Activated CD4-positive, alpha-beta T cell treated with anti-CD3 and anti-CD28 coated beads, Interleukin-2, amount 50 U/mL, for 4 hours (primary cell): ENCODE results near the gene UBAC2.
A peak's percentile ranks its signal among the peaks of the same experiment; 100 is the strongest.
"Not testable (repeated sequence)": the region's sequence is repeated elsewhere in the genome, so short reads cannot be mapped to it uniquely, and the experiment has no call there.

ENCODE experiments used
- DNase-seq, 2 experiments: peaks; one replicate each; pipeline ENCODE4 v3.0.0-alpha.2; 2020

The UBAC2 gene

DNA sequence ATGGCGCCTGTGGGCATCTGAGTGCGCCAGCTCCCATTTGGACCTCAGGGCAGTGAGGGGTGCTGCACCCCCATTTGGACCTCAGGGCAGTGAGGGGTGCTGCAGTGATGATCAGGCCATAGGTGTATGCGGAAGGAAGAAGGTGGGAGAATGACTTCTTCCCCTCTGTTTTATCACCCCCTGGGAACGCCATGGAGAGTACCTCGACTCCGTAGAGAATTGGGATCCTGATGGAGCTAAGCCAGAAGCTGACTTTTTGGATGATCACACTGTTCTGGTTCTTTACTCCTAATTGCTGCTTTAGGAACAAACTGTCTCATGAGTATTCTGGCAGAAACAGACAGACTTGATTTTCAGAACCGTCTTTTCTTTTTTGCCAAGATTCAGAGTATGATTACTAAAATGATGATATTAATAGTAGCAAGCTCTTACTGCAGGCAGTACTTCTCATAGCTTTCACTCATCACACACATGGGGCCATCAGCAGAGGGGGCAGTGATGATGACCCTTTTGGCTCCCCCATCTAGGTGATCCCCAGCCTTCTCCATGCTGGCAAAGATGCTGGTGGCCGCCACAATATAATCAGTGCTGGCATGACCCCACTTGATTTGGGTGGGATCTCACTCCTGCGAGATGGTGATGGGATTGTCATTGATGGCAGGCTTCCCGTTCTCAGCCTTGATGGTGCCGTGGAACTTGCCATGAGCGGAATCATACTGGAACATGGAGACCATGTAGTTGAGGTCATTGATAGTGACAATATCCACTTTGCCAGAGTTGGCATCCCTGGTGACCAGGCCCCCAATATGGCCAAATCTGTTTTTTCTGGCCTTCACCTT lies 10.3 kb upstream of the UBAC2 start:
- DNase-seq: no peak

DNA sequence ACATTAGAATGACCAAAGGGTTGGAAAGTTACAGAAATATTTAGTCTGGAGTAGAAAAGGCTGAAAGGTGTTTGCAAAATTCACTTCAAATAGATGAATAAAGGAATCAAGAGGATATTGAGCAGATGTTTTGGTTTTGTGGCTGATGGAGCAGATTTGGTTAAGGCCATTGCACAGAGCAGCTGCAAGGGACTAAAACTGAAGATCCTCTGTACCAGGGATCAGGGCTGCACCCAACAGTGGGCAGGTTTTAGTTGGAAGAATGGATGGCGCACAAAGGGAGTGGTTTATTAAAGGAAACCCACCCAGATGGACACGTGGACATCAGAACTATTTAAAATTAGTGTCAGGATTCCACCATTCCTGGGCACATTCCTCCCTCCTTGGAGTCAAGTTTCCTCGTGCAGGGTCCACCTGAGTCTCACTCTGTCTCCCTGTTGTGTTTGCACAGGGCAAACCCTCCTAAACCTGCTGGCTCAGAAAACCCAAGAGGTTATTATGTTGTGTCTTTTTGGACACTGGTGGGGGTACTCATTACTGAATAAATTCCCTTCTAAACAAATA lies 9.2 kb upstream of the UBAC2 start:
- no peak for DNase-seq

DNA sequence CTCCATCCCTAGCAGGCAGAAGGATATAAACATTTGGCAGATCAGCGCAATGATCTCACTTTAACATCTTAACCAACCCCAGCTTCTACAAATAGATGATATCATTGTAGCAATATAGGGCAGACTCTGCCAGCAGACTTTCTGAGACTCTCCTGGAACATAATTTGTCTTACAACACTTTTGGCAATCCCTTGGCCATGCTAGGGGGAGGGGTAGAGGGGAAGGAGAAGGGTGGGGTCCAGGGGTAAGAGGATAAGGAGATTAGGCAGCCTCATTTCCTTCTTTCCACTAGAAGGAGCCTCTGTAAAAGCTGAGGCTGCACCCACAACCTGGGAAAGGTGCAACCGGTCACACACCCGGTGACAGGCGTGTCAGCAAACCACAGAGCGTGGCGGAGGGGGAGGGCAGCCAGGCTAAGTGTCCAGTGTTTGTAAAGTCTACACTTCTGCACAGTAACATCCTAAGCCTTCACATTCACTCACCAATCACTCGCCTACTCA lies 8.7 kb upstream of the UBAC2 start:
- no peak for DNase-seq

DNA sequence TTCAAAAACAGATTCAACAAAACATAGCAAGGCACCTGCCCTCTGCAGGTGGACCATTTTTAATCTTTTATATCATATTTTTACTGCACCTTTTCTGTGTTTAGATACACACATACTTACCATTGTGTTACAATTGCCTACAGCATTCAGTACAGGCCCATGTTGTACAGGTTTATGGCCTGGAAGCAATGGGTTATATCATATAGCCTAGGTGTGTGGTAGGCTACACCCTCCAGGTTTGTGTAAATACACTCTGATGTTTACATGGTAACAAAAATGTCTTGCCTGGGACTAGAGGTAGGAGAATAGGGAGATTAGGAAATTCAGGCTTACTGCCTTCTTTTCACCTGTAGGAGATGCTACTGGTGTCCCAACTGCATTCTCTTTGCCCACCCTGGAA lies 8.2 kb upstream of the UBAC2 start:
- DNase-seq: no peak

DNA sequence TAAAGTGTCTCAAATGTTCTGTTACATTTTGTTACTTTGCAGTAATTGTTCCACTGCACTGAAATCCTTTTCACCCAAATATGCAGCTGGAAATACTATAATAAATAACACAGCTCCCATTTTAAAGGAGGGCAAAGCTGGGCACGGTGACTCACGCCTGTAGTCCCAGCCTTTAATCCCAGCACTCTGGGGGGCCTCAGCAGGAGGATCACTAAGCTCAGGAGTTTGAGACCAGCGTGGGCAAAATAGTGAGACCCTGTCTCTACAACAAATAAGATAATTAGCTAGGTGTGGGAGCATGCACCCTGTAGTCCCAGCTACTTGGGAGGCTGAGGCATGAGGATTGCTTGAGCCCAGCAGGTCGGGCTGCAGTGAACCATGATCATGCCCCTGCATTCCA lies 7.5 kb upstream of the UBAC2 start:
- DNase-seq: no peak

DNA sequence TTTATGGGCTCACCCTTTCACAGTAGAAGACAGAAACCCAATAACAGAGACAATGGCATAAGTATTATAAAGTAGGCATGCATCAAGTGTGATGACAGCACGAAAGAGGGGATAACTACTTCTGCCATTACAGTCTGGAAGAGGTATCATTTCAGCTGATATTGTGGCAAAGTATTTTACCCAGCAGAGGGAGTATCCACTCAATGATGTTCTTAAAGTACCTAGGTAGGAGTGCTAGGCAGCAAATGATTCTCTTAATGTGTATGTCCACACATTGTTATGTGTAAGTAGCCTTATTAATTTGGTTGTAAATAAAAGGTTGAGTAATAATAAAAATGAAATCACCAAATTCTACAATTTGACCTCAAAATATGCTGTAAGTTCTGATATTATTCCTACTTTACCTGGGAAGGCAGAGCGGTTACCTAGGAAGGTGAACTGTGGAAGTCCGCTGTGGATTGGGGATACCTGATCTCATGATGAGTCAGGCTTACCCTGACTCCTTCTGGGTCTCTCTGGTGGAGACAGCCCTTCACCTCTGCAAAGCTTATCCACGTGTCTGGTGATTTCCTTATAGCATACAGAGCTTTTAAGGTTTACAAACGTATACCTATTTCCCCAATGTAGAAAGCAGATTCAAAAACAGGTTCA lies 4.1 kb upstream of the UBAC2 start:
- DNase-seq: no peak

DNA sequence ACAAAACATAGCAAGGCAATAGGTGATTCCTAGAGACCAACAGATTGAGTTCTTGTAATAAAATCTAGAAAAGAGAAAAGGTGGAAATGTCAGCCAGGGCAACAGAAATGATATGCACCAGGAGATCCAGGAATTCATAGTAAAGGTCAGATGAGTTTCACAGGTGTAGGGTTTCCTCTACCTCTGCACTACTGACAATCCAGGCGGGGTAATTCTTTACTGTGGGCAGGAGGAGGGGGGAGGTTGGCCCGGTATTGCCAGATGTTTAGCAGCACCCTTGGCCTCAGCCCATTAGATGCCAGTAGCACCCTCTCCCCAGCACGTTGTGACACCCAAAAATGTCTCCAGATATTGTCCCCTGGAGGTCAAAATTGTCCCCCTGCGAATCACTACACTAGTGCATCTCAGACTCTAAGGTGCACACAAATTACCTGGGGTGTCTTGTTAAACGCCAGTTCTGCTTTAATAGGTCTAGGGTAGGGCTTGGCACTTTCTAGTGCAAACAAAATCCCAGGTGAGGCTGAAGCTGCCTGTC lies 3.5 kb upstream of the UBAC2 start:
- no peak for DNase-seq

DNA sequence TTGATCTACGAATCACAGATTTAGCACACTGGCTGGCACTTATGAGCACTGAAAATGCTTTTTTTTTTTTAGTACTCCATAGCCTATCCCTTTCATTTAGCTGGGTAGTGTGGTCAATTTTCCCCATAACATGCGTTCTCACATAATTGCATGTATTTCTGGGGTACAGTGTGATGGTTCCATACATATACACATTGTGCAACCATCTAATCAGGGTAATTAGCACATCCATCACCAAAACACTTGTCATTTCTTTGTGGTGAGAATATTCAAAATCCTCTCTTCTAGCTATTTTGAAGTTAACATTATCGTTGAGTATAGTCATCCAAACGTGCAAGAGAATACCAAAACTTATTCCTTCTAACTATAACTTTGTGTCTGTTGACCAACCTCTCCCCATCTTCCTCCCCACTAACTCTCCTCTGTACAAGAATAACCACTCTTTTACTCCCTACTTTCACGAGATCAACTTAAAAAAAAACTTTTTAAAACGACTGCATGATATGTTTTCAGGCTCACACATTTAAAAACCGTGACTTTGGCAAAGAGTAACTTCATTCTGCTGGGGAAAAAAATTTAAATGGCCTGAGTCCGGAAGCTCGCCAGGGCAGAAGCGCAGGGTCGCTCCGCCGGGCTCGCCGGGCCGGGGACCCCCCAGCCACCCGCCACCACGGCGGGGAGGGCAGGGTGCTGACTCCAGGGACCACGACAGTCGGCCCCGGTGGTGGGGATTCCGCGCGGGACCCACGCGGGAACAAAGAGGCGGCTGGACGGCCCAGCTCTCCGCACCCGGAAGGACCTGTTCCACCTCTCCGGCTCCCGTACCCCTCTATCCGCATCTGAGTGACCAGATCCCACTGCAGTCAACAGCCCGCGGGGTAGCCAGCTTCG lies 868 bp upstream of the UBAC2 start:
- peak in 1 of 2 experiments; percentile 16 for DNase-seq

DNA sequence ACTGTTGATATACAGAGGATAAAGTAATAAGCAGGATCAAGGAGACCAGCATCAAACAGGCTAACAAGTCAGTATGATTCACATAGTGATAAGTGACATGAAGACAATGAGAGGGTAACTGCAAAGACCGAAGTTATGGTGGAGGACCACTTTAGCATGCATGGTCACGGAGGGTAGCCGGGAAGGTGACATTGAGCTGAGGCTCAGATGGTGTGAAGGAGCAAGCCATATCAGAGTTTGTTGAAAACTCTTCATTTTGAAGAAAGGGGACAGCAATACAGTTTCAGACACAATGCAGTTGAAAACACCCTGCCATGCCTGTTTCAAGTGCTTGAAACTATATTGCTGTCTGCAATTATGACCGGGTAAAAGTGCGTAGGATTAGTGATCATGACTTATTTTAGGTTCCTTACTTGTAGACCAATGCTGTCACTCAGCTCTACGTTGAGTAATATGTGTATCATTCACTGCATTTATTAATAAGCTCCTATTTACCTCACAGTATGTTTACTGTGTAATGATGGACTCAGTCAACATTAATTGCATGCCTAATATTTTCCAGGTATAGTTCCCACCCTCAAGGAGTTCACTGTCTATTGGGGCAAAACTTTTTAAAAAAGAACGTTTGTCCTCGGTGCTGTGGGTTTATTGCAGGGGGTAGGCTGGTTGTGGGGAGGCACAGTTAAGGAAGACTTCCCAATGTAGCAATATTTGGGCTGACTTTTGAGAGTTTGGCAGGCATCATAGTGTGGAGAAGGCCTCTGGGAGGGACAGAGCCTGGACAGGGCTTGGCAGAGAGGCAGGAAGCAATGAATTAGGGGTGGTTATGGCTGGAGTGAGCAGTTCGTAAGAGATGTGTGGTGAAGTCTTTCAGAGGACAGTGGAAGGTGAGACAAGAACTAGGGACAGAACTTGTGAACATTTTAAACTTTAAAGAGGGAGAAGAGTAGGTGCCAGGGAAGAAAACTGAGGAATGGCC lies 3.2 kb downstream of the UBAC2 start:
- DNase-seq: no peak

DNA sequence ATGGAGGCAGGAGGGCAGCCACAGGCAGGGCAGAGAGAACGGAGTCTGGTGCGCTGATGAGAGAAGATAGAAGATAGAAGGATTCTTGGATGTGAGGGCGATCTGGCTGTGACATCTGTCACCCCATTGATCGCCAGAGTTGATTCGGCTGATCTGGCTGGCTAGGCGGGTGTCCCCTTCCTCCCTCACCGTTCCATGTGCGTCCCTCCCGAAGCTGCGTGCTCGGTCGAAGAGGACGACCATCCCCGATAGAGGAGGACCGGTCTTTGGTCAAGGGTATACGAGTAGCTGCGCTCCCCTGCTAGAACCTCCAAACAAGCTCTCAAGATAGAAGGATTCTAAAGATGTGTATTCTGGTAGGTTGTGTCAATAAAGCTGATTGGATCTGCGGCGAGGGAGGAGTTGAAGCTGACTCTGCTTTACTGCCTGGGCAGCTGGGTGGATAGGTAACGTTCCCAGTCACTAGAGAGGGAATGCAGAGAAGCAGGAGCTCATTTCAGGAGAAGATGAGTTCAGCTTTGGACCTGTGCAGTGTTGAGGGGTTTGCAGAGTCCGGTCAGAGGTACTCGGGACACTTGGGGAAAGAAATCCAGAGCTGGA lies 5.1 kb downstream of the UBAC2 start:
- no peak for DNase-seq

DNA sequence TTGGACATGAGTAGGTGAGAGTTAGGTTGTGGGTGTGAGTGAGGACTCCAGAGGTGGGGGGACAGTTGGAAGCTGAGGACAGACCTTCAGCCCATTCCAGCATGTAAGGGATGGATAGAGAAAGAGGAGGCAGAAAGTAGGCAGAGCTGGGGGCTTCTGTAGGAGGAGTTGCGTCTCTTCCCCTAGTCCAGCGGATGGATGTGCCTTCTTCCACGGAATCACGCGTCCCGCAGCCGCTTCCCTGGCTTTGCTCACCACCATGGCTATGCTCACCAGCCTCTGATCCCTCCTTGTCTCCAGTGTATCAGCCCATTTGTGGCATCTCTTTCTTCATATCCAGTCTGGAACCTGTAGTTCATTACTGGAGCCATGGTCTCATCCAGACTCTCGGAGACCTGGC lies 5.6 kb downstream of the UBAC2 start:
- no peak for DNase-seq

DNA sequence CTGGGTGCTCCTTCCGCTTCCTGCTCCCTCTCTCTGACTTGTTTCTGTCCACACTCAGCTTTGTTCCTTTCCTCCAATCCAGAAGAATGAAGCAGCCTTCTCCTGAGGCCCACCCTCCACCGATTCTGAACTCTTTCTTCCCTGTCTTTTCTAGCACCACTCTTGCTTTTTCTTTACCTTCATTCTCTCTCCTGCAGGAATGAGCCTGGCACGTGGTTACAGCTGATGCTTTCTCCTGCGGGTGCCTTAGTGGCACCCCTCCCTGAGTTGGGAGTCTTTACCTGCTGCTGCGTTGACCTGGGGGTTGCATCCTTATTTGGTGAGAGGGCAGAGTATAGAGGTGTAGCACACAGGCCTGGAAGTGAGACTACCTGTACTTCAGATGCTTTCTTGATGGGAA lies 6.2 kb downstream of the UBAC2 start:
- DNase-seq: no peak

DNA sequence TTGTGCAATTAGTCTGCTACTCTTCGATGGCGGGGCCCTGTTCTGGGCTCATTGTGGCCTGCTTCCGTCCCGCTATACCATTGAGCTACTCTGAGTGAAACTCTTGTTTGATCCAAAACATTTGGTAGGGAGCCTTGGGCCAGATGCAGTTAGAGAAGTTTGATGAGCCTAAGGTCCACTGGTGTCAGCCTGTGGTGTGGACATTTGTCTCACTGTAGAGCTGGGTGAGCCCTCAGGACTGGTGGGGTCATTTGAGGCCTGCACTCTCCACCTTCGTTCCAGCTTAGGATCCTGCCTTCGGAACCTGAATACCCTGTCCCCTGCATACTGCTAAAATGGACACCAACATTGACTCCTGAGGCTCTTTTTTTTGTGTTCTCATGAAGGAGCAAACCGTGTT lies 6.9 kb downstream of the UBAC2 start:
- DNase-seq: no peak

DNA sequence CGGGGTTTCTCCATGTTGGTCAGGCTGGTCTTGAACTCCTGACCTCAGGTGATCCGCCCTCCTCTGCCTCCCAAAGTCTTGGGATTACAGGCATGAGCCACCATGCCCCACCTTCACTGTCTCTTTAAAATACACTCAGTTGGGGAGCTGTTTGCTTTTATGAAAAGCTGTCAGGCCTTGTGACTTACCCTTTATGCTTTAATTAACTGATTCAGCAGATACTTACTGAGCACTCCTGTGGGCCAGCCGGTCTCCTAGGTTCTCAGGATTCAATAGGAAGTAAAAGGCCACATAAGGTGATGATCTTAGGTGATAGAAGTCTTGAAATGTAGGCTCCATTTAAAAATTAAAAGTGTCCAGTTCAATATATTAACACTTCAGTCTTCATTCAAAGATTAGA lies 7.5 kb downstream of the UBAC2 start:
- no peak for DNase-seq

DNA sequence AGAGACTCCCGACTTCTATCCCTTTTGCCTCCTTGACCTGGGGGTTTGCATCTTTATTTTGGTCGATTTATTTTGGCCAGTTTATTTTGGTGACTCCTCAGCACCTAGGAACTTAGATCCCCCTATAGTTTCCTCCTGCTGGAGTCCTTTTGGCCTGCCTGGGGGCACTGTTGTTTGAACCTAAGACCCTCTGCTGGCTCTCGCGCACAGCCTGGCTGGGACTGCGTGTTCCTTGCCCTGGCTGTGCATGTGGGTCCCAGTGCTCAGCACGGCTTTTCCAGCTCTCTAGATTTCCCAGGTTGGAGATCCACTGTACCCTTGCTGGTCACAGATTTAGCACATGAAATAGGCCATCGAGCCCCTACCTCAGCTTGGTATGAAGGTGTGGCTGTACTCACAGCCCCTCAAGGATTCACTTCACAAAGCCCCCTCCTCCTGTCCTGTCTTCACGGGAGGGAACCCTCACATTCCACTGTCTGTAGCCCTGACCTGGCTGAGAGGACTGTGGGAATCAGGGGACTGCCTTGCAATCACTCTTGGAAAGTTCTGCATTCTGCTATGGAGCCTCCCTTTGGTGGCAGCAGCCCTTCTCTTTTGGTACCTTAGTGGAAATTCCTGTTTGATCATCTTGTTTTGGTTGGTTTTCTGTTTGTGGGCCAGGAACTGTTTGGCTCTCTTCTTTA lies 8.3 kb downstream of the UBAC2 start:
- no peak for DNase-seq

DNA sequence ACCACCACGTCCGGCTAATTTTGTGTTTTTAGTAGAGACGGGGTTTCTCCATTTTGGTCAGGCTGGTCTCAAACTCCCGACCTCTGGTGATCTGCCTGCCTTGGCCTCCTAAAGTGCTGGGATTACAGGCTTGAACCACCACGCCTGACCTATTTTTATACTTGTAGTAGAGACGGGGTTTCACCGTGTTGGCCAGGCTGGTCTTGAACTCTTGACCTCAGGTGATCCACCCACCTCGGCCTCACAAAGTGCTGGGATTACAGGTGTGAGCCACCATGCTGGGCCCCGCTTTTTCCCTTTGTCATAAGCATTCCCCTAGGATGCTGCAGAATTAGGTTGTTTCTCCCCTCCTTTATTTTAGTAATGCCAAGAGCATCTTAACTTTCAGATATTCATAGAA lies 10.0 kb downstream of the UBAC2 start:
- not testable (repeated sequence) for DNase-seq

DNA sequence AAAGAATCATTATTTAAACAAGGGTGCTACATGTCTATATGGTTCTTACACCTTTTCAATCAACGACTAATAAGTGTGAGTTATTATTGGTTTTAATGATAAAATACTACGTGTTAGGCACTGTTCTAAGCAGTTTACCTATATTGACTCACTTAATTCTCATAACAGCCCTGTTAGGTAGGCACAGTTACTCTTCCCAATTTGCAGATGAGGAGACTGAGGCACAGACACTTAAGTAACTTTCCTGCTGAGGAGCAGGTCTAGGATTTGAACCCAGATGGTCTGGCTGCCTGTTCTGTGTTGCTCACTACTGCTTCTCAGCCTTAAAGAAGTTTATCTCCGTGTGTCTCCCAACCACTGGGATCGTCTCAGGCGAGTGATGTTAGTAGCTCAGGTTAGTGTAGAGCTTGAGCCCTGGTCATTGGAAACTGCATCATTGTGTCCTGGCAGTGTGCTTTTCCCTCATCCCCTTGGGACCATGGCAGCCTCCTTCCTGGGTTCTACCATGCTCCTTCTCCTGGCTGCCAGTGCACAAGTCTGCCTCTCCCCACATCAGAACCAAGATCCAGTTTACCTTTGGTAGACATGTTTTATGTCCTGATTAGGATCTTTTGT lies 10.9 kb downstream of the UBAC2 start:
- no peak for DNase-seq

DNA sequence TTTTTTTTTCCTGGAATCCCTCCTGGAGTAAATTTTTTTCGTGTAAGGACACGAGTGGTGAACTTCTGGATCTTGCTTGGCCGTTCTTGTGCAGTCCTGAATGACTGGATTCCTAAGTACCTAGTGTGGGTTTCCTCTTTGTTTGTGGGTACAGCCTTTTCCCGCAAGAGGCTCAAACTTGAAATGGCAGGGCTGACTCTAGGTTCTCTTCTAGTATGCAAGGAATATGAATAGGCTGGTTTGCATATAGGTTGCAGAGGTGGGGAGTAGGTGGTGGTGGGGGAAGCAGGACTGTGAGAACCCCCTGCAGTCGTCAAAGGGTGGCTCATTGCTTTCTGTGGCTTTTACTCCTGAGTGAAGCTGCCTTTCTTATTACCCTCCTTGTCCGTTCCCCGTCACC lies 13.6 kb downstream of the UBAC2 start:
- DNase-seq: peak in 1 of 2 experiments; percentile 44

DNA sequence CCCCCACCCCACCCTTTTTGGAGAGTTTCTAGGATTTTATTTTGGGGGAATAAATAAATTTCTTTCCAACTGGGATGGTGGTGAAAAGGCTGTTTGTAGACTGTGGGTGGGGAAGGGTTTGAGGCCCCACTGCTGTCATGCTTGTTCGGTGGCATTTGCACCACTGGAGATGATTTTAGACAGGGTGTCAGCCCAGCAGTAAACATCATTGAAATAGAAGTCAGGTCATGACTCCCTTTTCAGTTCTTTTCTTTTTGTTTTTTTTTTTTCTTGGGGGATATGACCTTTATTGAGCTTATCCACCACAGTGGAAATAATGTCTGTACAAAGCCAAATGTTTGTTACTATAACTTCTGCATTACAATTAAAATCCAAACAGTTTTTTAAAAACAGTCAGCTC lies 14.1 kb downstream of the UBAC2 start:
- no peak for DNase-seq
